K562 (cell line): ENCODE results near the gene GPSM3.

Experiments
- ELF1 ChIP-seq: fragments of 200-800 bp; sonication (Bioruptor generic); IDR thresholded peaks from 2 replicates; pipeline ENCODE4 v1.6.1; 2016; ENCODE audit warnings: missing genetic modification characterization, missing compliant biosample characterization
- GATA2 ChIP-seq: sonication (generic); formaldehyde crosslinking; IDR thresholded peaks from 2 replicates; pipeline ENCODE4 v1.4.0; 2020; ENCODE audit warnings: mild to moderate bottlenecking, missing genetic modification reagents
- HDAC2 ChIP-seq: fragments of 450-650 bp; IDR thresholded peaks from 2 replicates; pipeline ENCODE4 v1.6.1; 2016; ENCODE audit warnings: mild to moderate bottlenecking
- NR2C2 ChIP-seq, 2 experiments: fragments of 200-800 bp in 1 of 2; sonication (Bioruptor generic) in 1 of 2; sonication (generic) in 1 of 2; formaldehyde crosslinking in 1 of 2; IDR thresholded peaks; 2 replicates each; pipeline versions ENCODE4 v1.6.1 to v1.8.0; 2016 to 2022; ENCODE audit warnings: mild to moderate bottlenecking in 1 of 2, missing compliant biosample characterization in 1 of 2, missing genetic modification characterization in 1 of 2, missing genetic modification reagents in 1 of 2
- TF ChIP-seq, protein P1 (sequence below), 2 experiments: fragments of 450-650 bp; formaldehyde crosslinking in 1 of 2; IDR thresholded peaks; 2 replicates each; pipeline versions ENCODE4 v1.4.0 to v1.6.1; 2014 to 2020; ENCODE audit warnings: mild to moderate bottlenecking in 2 of 2, borderline replicate concordance in 1 of 2, low read depth in 1 of 2
- TF ChIP-seq, protein P2 (sequence below): sonication (generic); formaldehyde crosslinking; IDR thresholded peaks from 2 replicates; pipeline ENCODE4 v1.8.1; 2023; ENCODE audit warnings: mild to moderate bottlenecking, missing genetic modification reagents

DNA sequence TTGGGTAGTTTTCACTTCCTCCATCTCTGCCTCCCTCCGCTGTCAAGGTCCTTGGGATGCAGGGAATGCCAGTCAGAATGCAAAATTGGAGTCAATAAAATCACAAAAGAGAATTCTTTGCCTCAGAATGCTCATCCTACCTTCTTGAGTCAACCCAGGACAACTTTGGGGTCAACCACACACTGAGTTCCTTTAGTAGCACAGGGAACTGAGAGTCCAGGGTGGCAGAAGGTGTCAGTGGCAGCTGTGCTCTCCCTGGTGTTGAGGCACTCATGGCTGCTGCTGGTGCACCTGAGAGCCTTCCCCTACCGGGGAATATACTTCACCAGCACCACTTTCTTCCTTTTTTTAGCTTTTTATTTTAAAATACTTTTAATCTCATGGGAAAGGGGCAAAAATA, 32.3 kb upstream of the GPSM3 start:
- TF ChIP-seq ELF1 (tag), result no peak
- TF ChIP-seq, protein P1, sequence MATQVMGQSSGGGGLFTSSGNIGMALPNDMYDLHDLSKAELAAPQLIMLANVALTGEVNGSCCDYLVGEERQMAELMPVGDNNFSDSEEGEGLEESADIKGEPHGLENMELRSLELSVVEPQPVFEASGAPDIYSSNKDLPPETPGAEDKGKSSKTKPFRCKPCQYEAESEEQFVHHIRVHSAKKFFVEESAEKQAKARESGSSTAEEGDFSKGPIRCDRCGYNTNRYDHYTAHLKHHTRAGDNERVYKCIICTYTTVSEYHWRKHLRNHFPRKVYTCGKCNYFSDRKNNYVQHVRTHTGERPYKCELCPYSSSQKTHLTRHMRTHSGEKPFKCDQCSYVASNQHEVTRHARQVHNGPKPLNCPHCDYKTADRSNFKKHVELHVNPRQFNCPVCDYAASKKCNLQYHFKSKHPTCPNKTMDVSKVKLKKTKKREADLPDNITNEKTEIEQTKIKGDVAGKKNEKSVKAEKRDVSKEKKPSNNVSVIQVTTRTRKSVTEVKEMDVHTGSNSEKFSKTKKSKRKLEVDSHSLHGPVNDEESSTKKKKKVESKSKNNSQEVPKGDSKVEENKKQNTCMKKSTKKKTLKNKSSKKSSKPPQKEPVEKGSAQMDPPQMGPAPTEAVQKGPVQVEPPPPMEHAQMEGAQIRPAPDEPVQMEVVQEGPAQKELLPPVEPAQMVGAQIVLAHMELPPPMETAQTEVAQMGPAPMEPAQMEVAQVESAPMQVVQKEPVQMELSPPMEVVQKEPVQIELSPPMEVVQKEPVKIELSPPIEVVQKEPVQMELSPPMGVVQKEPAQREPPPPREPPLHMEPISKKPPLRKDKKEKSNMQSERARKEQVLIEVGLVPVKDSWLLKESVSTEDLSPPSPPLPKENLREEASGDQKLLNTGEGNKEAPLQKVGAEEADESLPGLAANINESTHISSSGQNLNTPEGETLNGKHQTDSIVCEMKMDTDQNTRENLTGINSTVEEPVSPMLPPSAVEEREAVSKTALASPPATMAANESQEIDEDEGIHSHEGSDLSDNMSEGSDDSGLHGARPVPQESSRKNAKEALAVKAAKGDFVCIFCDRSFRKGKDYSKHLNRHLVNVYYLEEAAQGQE (IDR thresholded peaks at IDR 0.05; ENCODE audit: borderline replicate concordance), result no peak
- TF ChIP-seq, protein P1 (CRISPR knock-in tag; IDR thresholded peaks at IDR 0.05; ENCODE audit: low read depth), result no peak
- TF ChIP-seq NR2C2 (CRISPR knock-in tag; IDR thresholded peaks at IDR 0.05), result no peak
- no peak for TF ChIP-seq NR2C2 (tag; IDR thresholded peaks at IDR 0.05)
- no peak for TF ChIP-seq GATA2 (CRISPR knock-in tag)
- no peak for TF ChIP-seq HDAC2
- TF ChIP-seq, protein P2, sequence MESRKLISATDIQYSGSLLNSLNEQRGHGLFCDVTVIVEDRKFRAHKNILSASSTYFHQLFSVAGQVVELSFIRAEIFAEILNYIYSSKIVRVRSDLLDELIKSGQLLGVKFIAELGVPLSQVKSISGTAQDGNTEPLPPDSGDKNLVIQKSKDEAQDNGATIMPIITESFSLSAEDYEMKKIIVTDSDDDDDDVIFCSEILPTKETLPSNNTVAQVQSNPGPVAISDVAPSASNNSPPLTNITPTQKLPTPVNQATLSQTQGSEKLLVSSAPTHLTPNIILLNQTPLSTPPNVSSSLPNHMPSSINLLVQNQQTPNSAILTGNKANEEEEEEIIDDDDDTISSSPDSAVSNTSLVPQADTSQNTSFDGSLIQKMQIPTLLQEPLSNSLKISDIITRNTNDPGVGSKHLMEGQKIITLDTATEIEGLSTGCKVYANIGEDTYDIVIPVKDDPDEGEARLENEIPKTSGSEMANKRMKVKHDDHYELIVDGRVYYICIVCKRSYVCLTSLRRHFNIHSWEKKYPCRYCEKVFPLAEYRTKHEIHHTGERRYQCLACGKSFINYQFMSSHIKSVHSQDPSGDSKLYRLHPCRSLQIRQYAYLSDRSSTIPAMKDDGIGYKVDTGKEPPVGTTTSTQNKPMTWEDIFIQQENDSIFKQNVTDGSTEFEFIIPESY (CRISPR knock-in tag), result no peak
